Uterus (tissue), 4 donors: ENCODE data around the gene GTF2A1. TPM values are rescaled to one million over a fixed set of nuclear protein-coding genes. Genes with fewer than 3 reads are reported as not detected.
A peak's percentile ranks its signal among the peaks of the same experiment; 100 is the strongest.
"Not testable (repeated sequence)": the region's sequence is repeated elsewhere in the genome, so short reads cannot be mapped to it uniquely, and the experiment has no call there.

Experiments
- DNase-seq, 2 donors: peaks; one replicate each; pipeline ENCODE4 v3.0.0-alpha.2; 2019 to 2020
- H3K27ac ChIP-seq, 2 donors: fragments of 200-600 bp; sonication (generic); 1 replicate in 1 of 2; 2 replicates in 1 of 2; pipeline ENCODE4 v1.5.1; 2016 to 2018
- H3K27me3 ChIP-seq, 2 donors: fragments of 200-600 bp; sonication (generic); one replicate each; pipeline ENCODE4 v1.5.1; 2018 to 2019; ENCODE audit warnings: control low read depth in 1 of 2
- H3K36me3 ChIP-seq, 2 donors: fragments of 200-600 bp; sonication (generic); one replicate each; pipeline ENCODE4 v1.5.1; 2019; ENCODE audit warnings: control low read depth in 1 of 2
- H3K4me1 ChIP-seq, 2 donors: fragments of 200-600 bp; sonication (generic); one replicate each; pipeline ENCODE4 v1.5.1; 2018 to 2019; ENCODE audit warnings: control low read depth in 1 of 2
- H3K4me3 ChIP-seq, 2 donors: fragments of 200-600 bp; sonication (generic); 1 replicate in 1 of 2; 2 replicates in 1 of 2; pipeline ENCODE4 v1.5.1; 2018 to 2019; ENCODE audit warnings: mild to moderate bottlenecking in 1 of 2
- H3K9me3 ChIP-seq, 2 donors: fragments of 200-600 bp; sonication (generic); one replicate each; pipeline ENCODE4 v1.5.1; 2019; ENCODE audit warnings: control low read depth in 1 of 2
- CTCF ChIP-seq, 4 experiments: fragments of 200-600 bp in 2 of 4; fragments of 450-650 bp in 2 of 4; sonication (generic) in 2 of 4; IDR thresholded peaks; one replicate each; pipeline ENCODE4 v1.5.1; 2016 to 2019; ENCODE audit warnings: antibody characterized with exemption in 4 of 4, mild to moderate bottlenecking in 2 of 4, moderate library complexity in 1 of 4
- POLR2A ChIP-seq, 2 donors: fragments of 450-650 bp; IDR thresholded peaks; one replicate each; pipeline ENCODE4 v1.6.1; 2016; ENCODE audit warnings: antibody characterized with exemption in 2 of 2, mild to moderate bottlenecking in 1 of 2, moderate library complexity in 1 of 2
- intact Hi-C: fragments of 100-400 bp; cut with DNase I; formaldehyde crosslinking; loops from one replicate; pipeline ENCODE4 v1.15.1; 2023; ENCODE audit warnings: low total_unique reads
- total RNA-seq, 4 donors: library from RNA; depleted of rRNA in 3 of 4; stranded (reverse); fragments of >200 nt in 3 of 4; gene quantifications; one replicate each; pipeline versions ENCODE4 v1.1.0 to v1.2.4, GENCODE V29; 2014 to 2023
- donor health status: DM: yes; HTN: yes; CAD: no.

GTF2A1 gene
- total RNA-seq, 4 donors from 2014 or later = 28.2 to 52.4 (median 35.9) TPM

- TF ChIP-seq CTCF (IDR thresholded peaks at IDR 0.05) (no peak), POLR2A (IDR thresholded peaks at IDR 0.05) (no peak)
- no peaks in the 10 kb centered on the region for H3K4me1 ChIP-seq
- DNase-seq = no peak
Measured at GRCh38 chr14:81231540-81231939, 10.8 kb upstream of the GTF2A1 start.

GRCh38 chr14:81224222-81224621 lies 3.5 kb upstream of the GTF2A1 start:
- intact Hi-C loops = no loop called here
- no peaks in the 10 kb centered on the region for H3K27me3 ChIP-seq

More at GRCh38 chr14:81231540-81231939, 10.8 kb upstream of the GTF2A1 start:
- Histone ChIP-seq H3K4me3 (no peak overlapping the region), H3K36me3 (no peaks in the 10 kb centered on the region), H3K9me3 (no peaks in the 10 kb centered on the region), H3K27ac (no peak overlapping the region), H3K27me3 (no peaks in the 10 kb centered on the region)
- intact Hi-C loops = no loop called here

DNA sequence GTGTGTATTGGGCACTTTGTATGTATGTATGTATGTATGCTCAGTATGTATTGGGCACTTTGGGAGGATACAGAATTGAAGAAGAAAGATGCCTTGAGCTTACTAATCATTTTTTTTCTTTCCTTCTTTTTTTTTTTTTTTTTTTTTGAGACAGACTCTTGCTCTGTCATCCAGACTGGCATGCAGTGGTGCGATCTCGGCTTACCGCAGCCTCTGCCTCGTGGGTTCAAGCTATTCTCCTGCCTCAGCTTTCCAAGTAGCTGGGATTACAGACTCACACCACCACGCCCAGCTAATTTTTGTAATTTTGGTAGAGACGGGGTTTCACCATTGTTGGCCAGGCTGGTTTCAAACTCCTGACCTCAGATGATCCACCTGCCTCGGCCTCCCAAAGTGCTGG lies 3.0 kb upstream of the GTF2A1 start:
- DNase-seq, intact Hi-C loops, H3K4me3 ChIP-seq, H3K4me1 ChIP-seq, H3K9me3 ChIP-seq, H3K36me3 ChIP-seq, H3K27me3 ChIP-seq, H3K27ac ChIP-seq: not testable (repeated sequence)

More at GRCh38 chr14:81224222-81224621, 3.5 kb upstream of the GTF2A1 start:
- no peak for TF ChIP-seq POLR2A (IDR thresholded peaks at IDR 0.05)
- no peak for TF ChIP-seq CTCF (IDR thresholded peaks at IDR 0.05)
- DNase-seq = no peak
- H3K9me3 ChIP-seq = no peaks in the 10 kb centered on the region
- H3K4me3 ChIP-seq = no peak overlapping the region
- H3K36me3 ChIP-seq = no peaks in the 10 kb centered on the region
- H3K4me1 ChIP-seq = no peaks in the 10 kb centered on the region
- no peak overlapping the region for H3K27ac ChIP-seq

DNA sequence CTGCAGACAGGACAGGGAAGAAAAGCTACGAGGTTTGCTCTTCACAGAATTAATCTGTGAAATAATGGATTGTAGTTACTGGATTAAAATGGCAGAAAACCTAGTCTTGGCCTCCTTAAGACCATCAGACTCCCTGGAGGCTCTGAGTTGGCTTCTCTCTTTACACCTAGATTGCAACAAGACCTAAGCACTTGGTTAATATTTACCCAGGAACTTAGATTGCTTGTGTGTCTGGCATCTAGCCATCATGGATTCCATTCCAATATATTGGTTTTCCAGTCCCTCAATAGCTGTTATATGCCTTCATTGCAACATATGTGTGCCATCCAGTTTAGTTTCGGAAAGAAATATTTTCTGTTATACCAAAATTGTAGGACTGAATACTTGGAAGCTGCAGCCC lies 1.9 kb upstream of the GTF2A1 start:
- Histone ChIP-seq H3K4me3 (no peak overlapping the region), H3K36me3 (no peaks in the 10 kb centered on the region), H3K9me3 (no peaks in the 10 kb centered on the region), H3K4me1 (peaks cover 0 to 7% of the 10 kb centered on the region in 2 donors), H3K27me3 (no peaks in the 10 kb centered on the region), H3K27ac (no peak overlapping the region)
- no peak for DNase-seq
- intact Hi-C loops = no loop called here
- TF ChIP-seq CTCF (IDR thresholded peaks at IDR 0.05) = no peak
- TF ChIP-seq POLR2A (IDR thresholded peaks at IDR 0.05) = no peak

DNA sequence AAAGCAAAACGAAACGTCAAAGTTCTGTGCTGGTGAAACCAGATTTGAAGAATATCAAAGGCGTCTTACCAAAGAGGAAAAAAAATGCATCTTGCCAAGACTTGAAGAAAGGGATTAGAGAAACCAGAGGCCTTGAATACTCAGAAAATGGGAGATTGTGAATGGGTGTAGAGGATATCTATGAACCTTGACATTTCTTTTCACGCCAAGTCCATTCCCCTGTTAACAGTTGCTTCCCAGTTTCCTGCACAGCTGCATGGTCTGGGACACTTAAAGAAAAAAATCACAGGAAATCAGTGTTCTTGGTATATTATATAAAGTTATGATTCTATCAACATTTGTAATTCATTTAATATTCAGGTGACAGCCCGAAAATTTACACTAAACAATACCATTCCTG lies 1.4 kb upstream of the GTF2A1 start:
- Histone ChIP-seq H3K9me3 (no peaks in the 10 kb centered on the region), H3K27ac (peak overlapping the region; percentile 99), H3K36me3 (no peaks in the 10 kb centered on the region), H3K4me3 (no peak overlapping the region), H3K27me3 (no peaks in the 10 kb centered on the region), H3K4me1 (peaks cover 0 to 10% of the 10 kb centered on the region in 2 donors)
- no peak for TF ChIP-seq POLR2A (IDR thresholded peaks at IDR 0.05)
- no peak for TF ChIP-seq CTCF (IDR thresholded peaks at IDR 0.05)
- intact Hi-C loops = no loop called here
- DNase-seq = no peak

- peaks cover 0 to 10% of the 10 kb centered on the region in 2 donors for H3K4me1 ChIP-seq
- H3K27ac ChIP-seq = peak overlapping the region; percentile 99
- H3K36me3 ChIP-seq = no peaks in the 10 kb centered on the region
- TF ChIP-seq POLR2A (IDR thresholded peaks at IDR 0.05) (no peak), CTCF (IDR thresholded peaks at IDR 0.05) (no peak)
- no peak for DNase-seq
- intact Hi-C loops = no loop called here
- peak overlapping the region; percentile 45 to 65 for H3K4me3 ChIP-seq
- H3K27me3 ChIP-seq = no peaks in the 10 kb centered on the region
- H3K9me3 ChIP-seq = no peaks in the 10 kb centered on the region
Measured at GRCh38 chr14:81221579-81222102, 882 bp upstream of the GTF2A1 start.
